HepG2 (cell line): Measurements from ENCODE around the gene LMAN2. TPM values are rescaled to one million over a fixed set of nuclear protein-coding genes. Genes with fewer than 3 reads are reported as not detected.

Experiments used
- CC2D1A ChIP-seq: sonication (generic); formaldehyde crosslinking; IDR thresholded peaks from 2 replicates; pipeline ENCODE4 v1.8.1; 2023; ENCODE audit warnings: mild to moderate bottlenecking, missing genetic modification reagents
- ETV6 ChIP-seq: sonication (generic); formaldehyde crosslinking; conservative IDR thresholded peaks from 2 replicates; pipeline ENCODE4 v1.4.0; 2020; ENCODE audit warnings: missing genetic modification reagents
- GATAD2A ChIP-seq: IDR thresholded peaks from 2 replicates; pipeline ENCODE4 v1.6.1; 2016
- KDM2A ChIP-seq: sonication (generic); formaldehyde crosslinking; IDR thresholded peaks from 2 replicates; pipeline ENCODE4 v1.4.0; 2020; ENCODE audit warnings: low read depth, missing genetic modification reagents, borderline replicate concordance
- MLLT10 ChIP-seq: sonication (generic); formaldehyde crosslinking; IDR thresholded peaks from 2 replicates; pipeline ENCODE4 v1.4.0; 2020; ENCODE audit warnings: missing genetic modification reagents
- NCOA2 ChIP-seq: sonication (generic); formaldehyde crosslinking; IDR thresholded peaks from 2 replicates; pipeline ENCODE4 v1.8.0; 2022; ENCODE audit warnings: inconsistent platforms
- NONO ChIP-seq, 2 experiments: fragments of 450-650 bp in 1 of 2; sonication (generic) in 1 of 2; formaldehyde crosslinking in 1 of 2; IDR thresholded peaks in 1 of 2; conservative IDR thresholded peaks in 1 of 2; 2 replicates each; pipeline versions ENCODE4 v1.6.1 to v1.8.0; 2017 to 2022; ENCODE audit warnings: mild to moderate bottlenecking in 1 of 2, missing genetic modification reagents in 1 of 2, moderate library complexity in 1 of 2
- POLR2G ChIP-seq: fragments of 200-400 bp; formaldehyde crosslinking; IDR thresholded peaks from 2 replicates; pipeline ENCODE4 v1.6.1; 2018; ENCODE audit warnings: mild to moderate bottlenecking, low read depth, low read length, moderate library complexity
- RBM39 ChIP-seq: fragments of 200-400 bp; formaldehyde crosslinking; IDR thresholded peaks from one replicate; pipeline ENCODE4 v1.6.1; 2018; ENCODE audit warnings: antibody characterized with exemption, mild to moderate bottlenecking, low read depth, low read length; ENCODE audit not compliant: poor library complexity, severe bottlenecking
- SP4 ChIP-seq: sonication (generic); formaldehyde crosslinking; IDR thresholded peaks from 2 replicates; pipeline ENCODE4 v1.8.1; 2023; ENCODE audit warnings: mild to moderate bottlenecking, missing genetic modification reagents
- SP5 ChIP-seq: IDR thresholded peaks from 2 replicates; pipeline ENCODE4 v1.6.1; 2016; ENCODE audit warnings: low read depth, borderline replicate concordance
- TBX2 ChIP-seq: sonication (generic); formaldehyde crosslinking; IDR thresholded peaks from 2 replicates; pipeline ENCODE4 v1.5.0; 2020; ENCODE audit warnings: missing genetic modification reagents, mild to moderate bottlenecking, borderline replicate concordance
- U2AF1 ChIP-seq: fragments of 200-400 bp; formaldehyde crosslinking; optimal IDR thresholded peaks from 2 replicates; pipeline ENCODE3; 2017; ENCODE audit warnings: mild to moderate bottlenecking, low read depth, low read length
- ZFP36 ChIP-seq: fragments of 150-350 bp; IDR thresholded peaks from 2 replicates; pipeline ENCODE4 v1.6.1; 2018; ENCODE audit warnings: borderline replicate concordance, low read length, low read depth; ENCODE audit not compliant: partially characterized antibody
- ZMYM3 ChIP-seq: sonication (generic); formaldehyde crosslinking; IDR thresholded peaks from 2 replicates; pipeline ENCODE4 v1.5.1; 2020; ENCODE audit warnings: mild to moderate bottlenecking, missing genetic modification reagents
- ZNF12 ChIP-seq: sonication (generic); formaldehyde crosslinking; IDR thresholded peaks from 2 replicates; pipeline ENCODE4 v1.5.0; 2020; ENCODE audit warnings: missing genetic modification reagents
- ZNF251 ChIP-seq: sonication (generic); formaldehyde crosslinking; IDR thresholded peaks from 2 replicates; pipeline ENCODE4 v1.9.0; 2021; ENCODE audit warnings: mild to moderate bottlenecking, missing genetic modification reagents
- ZNF530 ChIP-seq: sonication (generic); formaldehyde crosslinking; IDR thresholded peaks from 2 replicates; pipeline ENCODE4 v1.5.0; 2020; ENCODE audit warnings: low read depth, mild to moderate bottlenecking, missing genetic modification reagents
- ZNF747 ChIP-seq: sonication (generic); formaldehyde crosslinking; IDR thresholded peaks from 2 replicates; pipeline ENCODE4 v1.8.1; 2023; ENCODE audit warnings: missing genetic modification reagents, mild to moderate bottlenecking, borderline replicate concordance
- ZNF788 ChIP-seq: sonication (generic); formaldehyde crosslinking; IDR thresholded peaks from 2 replicates; pipeline ENCODE4 v1.5.0; 2020; ENCODE audit warnings: mild to moderate bottlenecking, missing genetic modification reagents, borderline replicate concordance
- ZNF792 ChIP-seq: IDR thresholded peaks from 2 replicates; pipeline ENCODE4 v1.6.1; 2016
- ZSCAN31 ChIP-seq: sonication (generic); formaldehyde crosslinking; IDR thresholded peaks from 2 replicates; pipeline ENCODE4 v1.5.0; 2020; ENCODE audit warnings: low read depth, mild to moderate bottlenecking, missing genetic modification reagents
- polyA plus RNA-seq, 8 experiments: library from polyadenylated mRNA; depleted of rRNA in 3 of 8; stranded (reverse) in 7 of 8; unstranded in 1 of 8; fragments of >200 nt; fragmentation: Illumina TruSeq in 4 of 8; extraction: Trizol in 4 of 8; gene quantifications; 2 replicates each; pipeline versions ENCODE4 v1.2.1 to v1.2.3, GENCODE V29; 2011 to 2016; ENCODE audit warnings: low read depth in 4 of 8, missing spikeins in 1 of 8, mixed read lengths in 1 of 8; ENCODE audit not compliant: insufficient read depth in 1 of 8
- total RNA-seq, 5 experiments: library from RNA; depleted of rRNA; stranded (reverse); fragments of >200 nt; fragmentation: Illumina TruSeq; extraction: Trizol; gene quantifications; 2 replicates each; pipeline ENCODE4 v1.2.3, GENCODE V29; 2016; ENCODE audit warnings: low read depth in 1 of 5
- TF ChIP-seq, protein P1 (sequence below): sonication (generic); formaldehyde crosslinking; IDR thresholded peaks from one replicate; pipeline ENCODE4 v1.5.1; 2020; ENCODE audit warnings: mild to moderate bottlenecking, missing genetic modification reagents; ENCODE audit errors: not compliant biosample characterization

Gene LMAN2
- total and polyA plus RNA-seq, 2 of the 13 experiments (the other 11 are each of a cell fraction or from before 2014, with no cell fraction given): 191 to 197 TPM

DNA sequence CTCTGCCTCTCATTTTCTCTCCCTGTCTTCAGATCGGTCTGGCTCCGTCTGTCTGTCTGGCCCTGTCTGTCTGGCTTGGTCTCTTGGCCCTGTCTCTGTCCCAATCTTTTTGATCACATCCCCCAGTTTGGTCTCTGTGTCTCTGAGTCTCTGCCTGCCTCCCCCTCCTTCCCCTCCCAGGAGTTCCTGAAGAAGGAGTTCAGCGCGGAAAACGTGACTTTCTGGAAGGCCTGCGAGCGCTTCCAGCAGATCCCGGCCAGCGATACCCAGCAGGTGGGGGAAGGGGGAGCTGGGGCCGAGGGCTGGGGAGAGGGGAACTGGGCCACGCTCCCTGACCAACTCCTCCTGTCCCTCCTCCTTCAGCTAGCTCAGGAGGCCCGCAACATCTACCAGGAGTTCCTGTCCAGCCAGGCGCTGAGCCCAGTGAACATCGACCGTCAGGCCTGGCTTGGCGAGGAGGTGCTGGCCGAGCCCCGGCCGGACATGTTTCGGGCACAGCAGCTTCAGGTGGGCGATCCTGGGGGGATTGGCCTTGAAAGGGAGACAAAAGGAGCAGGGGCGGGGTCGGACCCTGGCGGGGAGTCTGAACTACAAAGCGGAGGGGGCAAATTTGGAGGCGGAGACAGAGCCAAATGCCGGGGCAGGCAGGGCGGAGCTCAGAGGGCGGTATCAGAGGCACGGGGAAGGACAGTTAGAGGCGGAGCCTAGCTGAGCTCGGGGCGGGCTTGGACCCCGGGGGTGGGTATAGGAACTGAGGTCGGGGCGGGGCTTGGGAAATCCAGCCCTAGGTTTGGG is 15.3 kb upstream of the LMAN2 start (continued):
- TF ChIP-seq TBX2 (CRISPR knock-in tag) (peak; percentile 38; the same call in 1 of the 2 replicates), RBM39 (peak; percentile 64), CC2D1A (CRISPR knock-in tag) (no peak), ZNF251 (CRISPR knock-in tag) (no peak), ZNF530 (CRISPR knock-in tag) (no peak), ETV6 (CRISPR knock-in tag) (no peak), NONO (IDR thresholded peaks at IDR 0.05) (no peak), NONO (CRISPR knock-in tag; conservative IDR thresholded peaks at IDR 0.05) (peak; percentile 55; the same call in 1 of the 2 replicates), ZNF12 (CRISPR knock-in tag) (no peak; the same call in 1 of the 2 replicates), POLR2G (peak; percentile 68), SP4 (CRISPR knock-in tag) (peak; percentile 55; the same call in 1 of the 2 replicates), ZMYM3 (CRISPR knock-in tag) (peak; percentile 28; the same call in 1 of the 2 replicates), ZNF747 (no peak), GATAD2A (CRISPR knock-in tag) (0 out of 2 replicates have a peak, but pooled peaks have one; percentile 38), ZNF792 (peak; percentile 72; the same call in 1 of the 2 replicates), SP5 (CRISPR knock-in tag) (peak; percentile 77), MLLT10 (no peak), ZFP36 (no peak), ZNF788 (CRISPR knock-in tag) (peak; percentile 64; the same call in 1 of the 2 replicates), ZSCAN31 (CRISPR knock-in tag) (0 out of 2 replicates have a peak, but pooled peaks have one; percentile 65), U2AF1 (no peak), KDM2A (CRISPR knock-in tag) (peak; percentile 46; the same call in 1 of the 2 replicates), NCOA2 (CRISPR knock-in tag) (no peak)
- TF ChIP-seq, protein P1, sequence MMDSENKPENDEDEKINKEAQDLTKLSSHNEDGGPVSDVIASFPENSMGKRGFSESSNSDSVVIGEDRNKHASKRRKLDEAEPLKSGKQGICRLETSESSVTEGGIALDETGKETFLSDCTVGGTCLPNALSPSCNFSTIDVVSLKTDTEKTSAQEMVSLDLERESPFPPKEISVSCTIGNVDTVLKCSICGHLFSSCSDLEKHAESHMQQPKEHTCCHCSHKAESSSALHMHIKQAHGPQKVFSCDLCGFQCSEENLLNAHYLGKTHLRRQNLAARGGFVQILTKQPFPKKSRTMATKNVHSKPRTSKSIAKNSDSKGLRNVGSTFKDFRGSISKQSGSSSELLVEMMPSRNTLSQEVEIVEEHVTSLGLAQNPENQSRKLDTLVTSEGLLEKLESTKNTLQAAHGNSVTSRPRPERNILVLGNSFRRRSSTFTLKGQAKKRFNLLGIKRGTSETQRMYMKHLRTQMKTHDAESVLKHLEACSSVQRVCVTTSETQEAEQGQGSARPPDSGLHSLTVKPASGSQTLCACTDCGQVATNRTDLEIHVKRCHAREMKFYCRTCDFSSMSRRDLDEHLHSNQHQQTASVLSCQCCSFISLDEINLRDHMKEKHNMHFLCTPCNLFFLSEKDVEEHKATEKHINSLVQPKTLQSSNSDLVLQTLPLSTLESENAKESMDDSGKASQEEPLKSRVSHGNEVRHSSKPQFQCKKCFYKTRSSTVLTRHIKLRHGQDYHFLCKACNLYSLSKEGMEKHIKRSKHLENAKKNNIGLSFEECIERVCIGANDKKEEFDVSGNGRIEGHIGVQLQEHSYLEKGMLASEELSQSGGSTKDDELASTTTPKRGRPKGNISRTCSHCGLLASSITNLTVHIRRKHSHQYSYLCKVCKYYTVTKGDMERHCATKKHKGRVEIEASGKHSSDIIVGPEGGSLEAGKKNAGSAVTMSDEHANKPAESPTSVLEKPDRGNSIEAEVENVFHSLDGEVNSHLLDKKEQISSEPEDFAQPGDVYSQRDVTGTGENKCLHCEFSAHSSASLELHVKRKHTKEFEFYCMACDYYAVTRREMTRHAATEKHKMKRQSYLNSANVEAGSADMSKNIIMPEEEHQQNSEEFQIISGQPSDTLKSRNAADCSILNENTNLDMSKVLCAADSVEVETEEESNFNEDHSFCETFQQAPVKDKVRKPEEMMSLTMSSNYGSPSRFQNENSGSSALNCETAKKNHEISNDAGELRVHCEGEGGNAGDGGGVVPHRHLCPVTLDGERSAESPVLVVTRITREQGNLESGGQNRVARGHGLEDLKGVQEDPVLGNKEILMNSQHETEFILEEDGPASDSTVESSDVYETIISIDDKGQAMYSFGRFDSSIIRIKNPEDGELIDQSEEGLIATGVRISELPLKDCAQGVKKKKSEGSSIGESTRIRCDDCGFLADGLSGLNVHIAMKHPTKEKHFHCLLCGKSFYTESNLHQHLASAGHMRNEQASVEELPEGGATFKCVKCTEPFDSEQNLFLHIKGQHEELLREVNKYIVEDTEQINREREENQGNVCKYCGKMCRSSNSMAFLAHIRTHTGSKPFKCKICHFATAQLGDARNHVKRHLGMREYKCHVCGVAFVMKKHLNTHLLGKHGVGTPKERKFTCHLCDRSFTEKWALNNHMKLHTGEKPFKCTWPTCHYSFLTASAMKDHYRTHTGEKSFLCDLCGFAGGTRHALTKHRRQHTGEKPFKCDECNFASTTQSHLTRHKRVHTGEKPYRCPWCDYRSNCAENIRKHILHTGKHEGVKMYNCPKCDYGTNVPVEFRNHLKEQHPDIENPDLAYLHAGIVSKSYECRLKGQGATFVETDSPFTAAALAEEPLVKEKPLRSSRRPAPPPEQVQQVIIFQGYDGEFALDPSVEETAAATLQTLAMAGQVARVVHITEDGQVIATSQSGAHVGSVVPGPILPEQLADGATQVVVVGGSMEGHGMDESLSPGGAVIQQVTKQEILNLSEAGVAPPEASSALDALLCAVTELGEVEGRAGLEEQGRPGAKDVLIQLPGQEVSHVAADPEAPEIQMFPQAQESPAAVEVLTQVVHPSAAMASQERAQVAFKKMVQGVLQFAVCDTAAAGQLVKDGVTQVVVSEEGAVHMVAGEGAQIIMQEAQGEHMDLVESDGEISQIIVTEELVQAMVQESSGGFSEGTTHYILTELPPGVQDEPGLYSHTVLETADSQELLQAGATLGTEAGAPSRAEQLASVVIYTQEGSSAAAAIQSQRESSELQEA (CRISPR knock-in tag): peak; percentile 20
